ENCODE results near the gene HDAC6.
"Not testable (repeated sequence)": the region's sequence is repeated elsewhere in the genome, so short reads cannot be mapped to it uniquely, and the experiment has no call there.

The HDAC6 gene

DNA sequence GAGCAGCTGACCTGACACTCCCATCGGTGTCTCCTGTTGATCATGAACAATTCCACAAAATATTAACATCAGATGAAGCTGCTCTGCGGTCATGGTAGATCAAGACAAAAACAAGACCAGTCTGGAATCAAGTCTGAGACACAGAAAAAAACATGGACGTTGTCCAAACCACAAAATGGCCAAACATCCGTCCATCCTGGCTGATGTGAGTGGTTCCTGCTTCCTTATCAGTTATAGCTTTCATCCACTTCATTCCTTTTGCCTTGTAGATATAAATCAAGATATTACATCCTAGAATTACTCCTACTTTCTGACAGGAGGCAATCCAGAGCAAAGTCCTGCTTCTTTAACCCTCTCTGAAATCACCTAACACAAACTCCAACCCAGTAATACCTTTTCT is 62.3 kb downstream of the HDAC6 start:
- no peaks in the 10 kb centered on the region for H3K27me3 ChIP-seq (ENCODE audit: insufficient read depth, insufficient read length)
- TF ChIP-seq ZNF274 (IDR thresholded peaks at IDR 0.05; ENCODE audit: low read depth, low read length): no peak
- no peak for TF ChIP-seq SUZ12 (IDR thresholded peaks at IDR 0.05; ENCODE audit: extremely low read depth, insufficient read depth, insufficient read length)
- no peak for TF ChIP-seq YY1 (IDR thresholded peaks at IDR 0.05; ENCODE audit: insufficient read depth, insufficient read length)
- no peaks in the 10 kb centered on the region for H3K4me1 ChIP-seq (ENCODE audit: insufficient read depth, insufficient read length)
- H3K36me3 ChIP-seq (ENCODE audit: insufficient read depth, insufficient read length, low read length): no peaks in the 10 kb centered on the region
- H3K4me3 ChIP-seq (ENCODE audit: insufficient read length, low read depth): no peak overlapping the region
- no peak overlapping the region for H3K9ac ChIP-seq (ENCODE audit: insufficient read length, low read depth)
- H3K9me3 ChIP-seq (ENCODE audit: insufficient read depth, low read length): no peaks in the 10 kb centered on the region
- no peak for DNase-seq (ENCODE audit: low read depth, low spot score)

DNA sequence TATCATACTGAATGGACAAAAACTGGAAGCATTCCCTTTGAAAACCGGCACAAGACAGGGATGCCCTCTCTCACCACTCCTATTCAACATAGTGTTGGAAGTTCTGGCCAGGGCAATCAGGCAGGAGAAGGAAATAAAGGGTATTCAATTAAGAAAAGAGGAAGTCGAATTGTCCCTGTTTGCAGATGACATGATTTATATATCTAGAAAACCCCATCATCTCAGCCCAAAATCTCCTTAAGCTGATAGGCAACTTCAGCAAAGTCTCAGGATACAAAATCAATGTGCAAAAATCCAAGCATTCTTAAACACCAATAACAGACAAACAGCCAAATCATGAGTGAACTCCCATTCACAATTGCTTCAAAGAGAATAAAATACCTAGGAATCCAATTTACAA is 70.2 kb downstream of the HDAC6 start:
- not testable (repeated sequence) for H3K4me1 ChIP-seq (ENCODE audit: insufficient read depth, insufficient read length); H3K4me3 ChIP-seq (ENCODE audit: insufficient read length, low read depth); H3K27me3 ChIP-seq (ENCODE audit: insufficient read depth, insufficient read length); H3K9me3 ChIP-seq (ENCODE audit: insufficient read depth, low read length); DNase-seq (ENCODE audit: low read depth, low spot score); H3K9ac ChIP-seq (ENCODE audit: insufficient read length, low read depth); H3K36me3 ChIP-seq (ENCODE audit: insufficient read depth, insufficient read length, low read length)

Data from NT2/D1 (cell line).